ENCODE results near the gene ARHGEF10L.

The ARHGEF10L gene

GRCh38 chr1:17531682-17532487 lies 7.6 kb upstream of the ARHGEF10L start:
- peaks cover 21% of the 10 kb centered on the region for H3K4me1 Mint-ChIP-seq (ENCODE audit: low read depth)
- peak overlapping the region; percentile 29 for H3K27ac Mint-ChIP-seq
- no peaks in the 10 kb centered on the region for H3K36me3 Mint-ChIP-seq (ENCODE audit: low read depth)
- intact Hi-C loops (cut with micrococcal nuclease), result no loop called here
- no peak overlapping the region for H3K4me3 Mint-ChIP-seq
- H3K9me3 Mint-ChIP-seq, result no peaks in the 10 kb centered on the region
- peaks cover 53% of the 10 kb centered on the region for H3K27me3 Mint-ChIP-seq

- no peaks in the 10 kb centered on the region for H3K9me3 Mint-ChIP-seq
- H3K36me3 Mint-ChIP-seq (ENCODE audit: low read depth), result no peaks in the 10 kb centered on the region
- no peak overlapping the region for H3K4me3 Mint-ChIP-seq
- peaks cover 31% of the 10 kb centered on the region for H3K4me1 Mint-ChIP-seq (ENCODE audit: low read depth)
- no peak overlapping the region for H3K27ac Mint-ChIP-seq
- H3K27me3 Mint-ChIP-seq, result peaks cover 49% of the 10 kb centered on the region
- intact Hi-C loops (cut with micrococcal nuclease), result no loop called here
Observed at GRCh38 chr1:17533201-17533600, 6.3 kb upstream of the ARHGEF10L start.

GRCh38 chr1:17535300-17535936 lies 4.1 kb upstream of the ARHGEF10L start:
- Mint-ChIP-seq H3K27ac (peak overlapping the region; percentile 75), H3K36me3 (ENCODE audit: low read depth) (no peaks in the 10 kb centered on the region), H3K4me1 (ENCODE audit: low read depth) (peaks cover 43% of the 10 kb centered on the region), H3K27me3 (peaks cover 46% of the 10 kb centered on the region), H3K9me3 (no peaks in the 10 kb centered on the region), H3K4me3 (no peak overlapping the region)
- intact Hi-C loops (cut with micrococcal nuclease), result no loop called here

GRCh38 chr1:17538010-17538409 lies 1.5 kb upstream of the ARHGEF10L start:
- intact Hi-C loops (cut with micrococcal nuclease), result no loop called here
- Mint-ChIP-seq H3K4me3 (no peak overlapping the region), H3K9me3 (no peaks in the 10 kb centered on the region), H3K4me1 (ENCODE audit: low read depth) (peaks cover 55% of the 10 kb centered on the region), H3K36me3 (ENCODE audit: low read depth) (no peaks in the 10 kb centered on the region), H3K27ac (no peak overlapping the region), H3K27me3 (peaks cover 55% of the 10 kb centered on the region)

GRCh38 chr1:17538428-17539117 lies 925 bp upstream of the ARHGEF10L start:
- H3K36me3 Mint-ChIP-seq (ENCODE audit: low read depth), result no peaks in the 10 kb centered on the region
- H3K27me3 Mint-ChIP-seq, result peaks cover 57% of the 10 kb centered on the region
- peak overlapping the region; percentile 72 for H3K27ac Mint-ChIP-seq
- H3K4me1 Mint-ChIP-seq (ENCODE audit: low read depth), result peaks cover 55% of the 10 kb centered on the region
- no peaks in the 10 kb centered on the region for H3K9me3 Mint-ChIP-seq
- intact Hi-C loops (cut with micrococcal nuclease), result no loop called here
- peak overlapping the region; percentile 83 for H3K4me3 Mint-ChIP-seq

GRCh38 chr1:17539118-17539476 lies 401 bp upstream of the ARHGEF10L start:
- peak overlapping the region; percentile 83 for H3K4me3 Mint-ChIP-seq
- peak overlapping the region; percentile 72 for H3K27ac Mint-ChIP-seq
- peaks cover 53% of the 10 kb centered on the region for H3K27me3 Mint-ChIP-seq
- H3K9me3 Mint-ChIP-seq, result no peaks in the 10 kb centered on the region
- no peaks in the 10 kb centered on the region for H3K36me3 Mint-ChIP-seq (ENCODE audit: low read depth)
- H3K4me1 Mint-ChIP-seq (ENCODE audit: low read depth), result peaks cover 55% of the 10 kb centered on the region
- intact Hi-C loops (cut with micrococcal nuclease), result no loop called here

- no peaks in the 10 kb centered on the region for H3K9me3 Mint-ChIP-seq
- no peaks in the 10 kb centered on the region for H3K36me3 Mint-ChIP-seq (ENCODE audit: low read depth)
- peaks cover 44% of the 10 kb centered on the region for H3K27me3 Mint-ChIP-seq
- peak overlapping the region; percentile 78 for H3K27ac Mint-ChIP-seq
- H3K4me1 Mint-ChIP-seq (ENCODE audit: low read depth), result peaks cover 63% of the 10 kb centered on the region
- H3K4me3 Mint-ChIP-seq, result peak overlapping the region; percentile 76
- intact Hi-C loops (cut with micrococcal nuclease), result no loop called here
Observed at GRCh38 chr1:17540255-17541001, 930 bp downstream of the ARHGEF10L start.

GRCh38 chr1:17542645-17543044 lies 3.1 kb downstream of the ARHGEF10L start:
- H3K4me1 Mint-ChIP-seq (ENCODE audit: low read depth), result peaks cover 57% of the 10 kb centered on the region
- no peaks in the 10 kb centered on the region for H3K9me3 Mint-ChIP-seq
- peaks cover 40% of the 10 kb centered on the region for H3K27me3 Mint-ChIP-seq
- no peaks in the 10 kb centered on the region for H3K36me3 Mint-ChIP-seq (ENCODE audit: low read depth)
- no peak overlapping the region for H3K4me3 Mint-ChIP-seq
- H3K27ac Mint-ChIP-seq, result no peak overlapping the region
- intact Hi-C loops (cut with micrococcal nuclease), result no loop called here

- intact Hi-C loops (cut with micrococcal nuclease), result no loop called here
- Mint-ChIP-seq H3K4me1 (ENCODE audit: low read depth) (peaks cover 44% of the 10 kb centered on the region), H3K27ac (no peak overlapping the region), H3K9me3 (no peaks in the 10 kb centered on the region), H3K27me3 (peaks cover 29% of the 10 kb centered on the region), H3K4me3 (no peak overlapping the region), H3K36me3 (ENCODE audit: low read depth) (no peaks in the 10 kb centered on the region)
Observed at GRCh38 chr1:17544776-17545350, 5.4 kb downstream of the ARHGEF10L start.

GRCh38 chr1:17545356-17545755 lies 5.9 kb downstream of the ARHGEF10L start:
- H3K4me3 Mint-ChIP-seq, result no peak overlapping the region
- H3K4me1 Mint-ChIP-seq (ENCODE audit: low read depth), result peaks cover 39% of the 10 kb centered on the region
- no peaks in the 10 kb centered on the region for H3K36me3 Mint-ChIP-seq (ENCODE audit: low read depth)
- intact Hi-C loops (cut with micrococcal nuclease), result no loop called here
- H3K27ac Mint-ChIP-seq, result peak overlapping the region; percentile 26
- H3K9me3 Mint-ChIP-seq, result no peaks in the 10 kb centered on the region
- peaks cover 30% of the 10 kb centered on the region for H3K27me3 Mint-ChIP-seq

GRCh38 chr1:17546946-17547670 lies 7.6 kb downstream of the ARHGEF10L start:
- Mint-ChIP-seq H3K9me3 (no peaks in the 10 kb centered on the region), H3K4me1 (ENCODE audit: low read depth) (peaks cover 37% of the 10 kb centered on the region), H3K27me3 (peaks cover 29% of the 10 kb centered on the region), H3K27ac (no peak overlapping the region), H3K4me3 (no peak overlapping the region), H3K36me3 (ENCODE audit: low read depth) (no peaks in the 10 kb centered on the region)
- intact Hi-C loops (cut with micrococcal nuclease), result no loop called here

GRCh38 chr1:17549384-17549783 lies 9.9 kb downstream of the ARHGEF10L start:
- Mint-ChIP-seq H3K36me3 (ENCODE audit: low read depth) (no peaks in the 10 kb centered on the region), H3K27me3 (peaks cover 36% of the 10 kb centered on the region), H3K27ac (no peak overlapping the region)

More at GRCh38 chr1:17549384-17549783, 9.9 kb downstream of the ARHGEF10L start:
- Mint-ChIP-seq H3K4me1 (ENCODE audit: low read depth) (peaks cover 42% of the 10 kb centered on the region), H3K4me3 (no peak overlapping the region), H3K9me3 (no peaks in the 10 kb centered on the region)
- intact Hi-C loops (cut with micrococcal nuclease), result no loop called here
